Left lung (tissue), 10 donors: Measurements from ENCODE around the gene PMM2. TPM values are rescaled to one million over a fixed set of nuclear protein-coding genes. Genes with fewer than 3 reads are reported as not detected.
"Not testable (repeated sequence)": the region's sequence is repeated elsewhere in the genome, so short reads cannot be mapped to it uniquely, and the experiment has no call there.

Experiments
- ATAC-seq: fragments of 200-7000 bp; cut with Tn5 transposase; one replicate; pipeline ENCODE4 v1.9.1; 2020; ENCODE audit warnings: moderate library complexity
- DNase-seq, 4 donors: peaks; one replicate each; pipeline ENCODE4 v3.0.0-alpha.2; 2013 to 2020
- H3K27ac ChIP-seq, 2 donors: fragments of 200-600 bp; sonication (generic) in 1 of 2; one replicate each; pipeline versions ENCODE4 v1.5.0 to v1.8.0; 2020 to 2021
- H3K27me3 ChIP-seq, 2 donors: fragments of 200-600 bp; sonication (generic) in 1 of 2; one replicate each; pipeline versions ENCODE4 v1.5.0 to v1.8.0; 2020 to 2021
- H3K36me3 ChIP-seq, 2 donors: fragments of 200-600 bp; sonication (generic) in 1 of 2; one replicate each; pipeline versions ENCODE4 v1.5.0 to v1.8.0; 2020 to 2021
- H3K4me1 ChIP-seq, 2 donors: fragments of 200-600 bp; one replicate each; pipeline ENCODE4 v1.8.0; 2021
- H3K4me3 ChIP-seq, 2 donors: fragments of 200-600 bp; sonication (generic) in 1 of 2; one replicate each; pipeline versions ENCODE4 v1.5.0 to v1.8.0; 2020 to 2021; ENCODE audit warnings: mild to moderate bottlenecking in 1 of 2
- H3K9me3 ChIP-seq, 2 donors: fragments of 200-600 bp; sonication (generic) in 1 of 2; one replicate each; pipeline versions ENCODE4 v1.5.0 to v1.8.0; 2020 to 2021
- CTCF ChIP-seq, 2 donors: fragments of 200-600 bp; sonication (generic) in 1 of 2; IDR thresholded peaks; one replicate each; pipeline versions ENCODE4 v1.5.0 to v1.8.0; 2021; ENCODE audit warnings: antibody characterized with exemption in 2 of 2
- intact Hi-C, 2 donors: fragments of 100-400 bp; cut with DNase I; formaldehyde crosslinking; loops; one replicate each; pipeline versions ENCODE4 v1.11.2 to v1.14.2; 2022
- polyA plus RNA-seq, 6 donors: library from polyadenylated mRNA; unstranded; fragments of 120-200 nt; gene quantifications; one replicate each; pipeline ENCODE4 v1.2.1, GENCODE V29; 2013; ENCODE audit not compliant: insufficient read length in 6 of 6
- total RNA-seq, 2 donors: library from RNA; stranded (reverse); fragmentation: NEBNext Ultra II Directional; extraction: Animal tissue kit (Norgen Biotek cat#: 25700); gene quantifications; one replicate each; pipeline ENCODE4 v1.2.1, GENCODE V29; 2021
- donor health status: DM: no; HTN: yes; CAD: no.
- donor health status: DM: no; HTN: no; CAD: no.

Gene PMM2
- total and polyA plus RNA-seq, 8 donors = 19.2 to 38.2 (median 22.9) TPM

GRCh38 chr16:8826278-8826879, 28.7 kb downstream of the PMM2 start:
- ATAC-seq = no peak
- no peak for TF ChIP-seq CTCF (IDR thresholded peaks at IDR 0.05)
- Histone ChIP-seq H3K4me3 (no peak overlapping the region), H3K27me3 (no peaks in the 10 kb centered on the region), H3K4me1 (no peaks in the 10 kb centered on the region), H3K9me3 (no peaks in the 10 kb centered on the region), H3K27ac (no peak overlapping the region), H3K36me3 (peaks cover 0 to 54% of the 10 kb centered on the region in 2 donors)
- DNase-seq = no peak
- intact Hi-C loops = no loop called here

GRCh38 chr16:8828541-8829165, 31.0 kb downstream of the PMM2 start:
- DNase-seq (no peak), ATAC-seq (no peak)
- H3K36me3 ChIP-seq = peaks cover 0 to 57% of the 10 kb centered on the region in 2 donors
- no peak overlapping the region for H3K4me3 ChIP-seq
- no peaks in the 10 kb centered on the region for H3K27me3 ChIP-seq
- H3K27ac ChIP-seq = no peak overlapping the region
- TF ChIP-seq CTCF (IDR thresholded peaks at IDR 0.05) = no peak
- H3K9me3 ChIP-seq = no peaks in the 10 kb centered on the region
- H3K4me1 ChIP-seq = no peaks in the 10 kb centered on the region
- intact Hi-C loops = no loop called here

- Histone ChIP-seq H3K4me1 (peaks cover 0 to 6% of the 10 kb centered on the region in 2 donors), H3K9me3 (no peaks in the 10 kb centered on the region), H3K36me3 (peaks cover 0 to 40% of the 10 kb centered on the region in 2 donors), H3K4me3 (no peak overlapping the region), H3K27ac (no peak overlapping the region), H3K27me3 (no peaks in the 10 kb centered on the region)
- intact Hi-C loops = no loop called here
- TF ChIP-seq CTCF (IDR thresholded peaks at IDR 0.05) = no peak
- no peak for DNase-seq
- no peak for ATAC-seq
These were observed 33.8 kb downstream of the PMM2 start for GRCh38 chr16:8831450-8831849.

- H3K9me3 ChIP-seq = no peaks in the 10 kb centered on the region
- ATAC-seq (no peak), DNase-seq (no peak)
- intact Hi-C loops = no loop called here
- no peak overlapping the region for H3K27ac ChIP-seq
- H3K27me3 ChIP-seq = no peaks in the 10 kb centered on the region
- no peak overlapping the region for H3K4me3 ChIP-seq
- peaks cover 0 to 38% of the 10 kb centered on the region in 2 donors for H3K36me3 ChIP-seq
- peaks cover 0 to 6% of the 10 kb centered on the region in 2 donors for H3K4me1 ChIP-seq
- no peak for TF ChIP-seq CTCF (IDR thresholded peaks at IDR 0.05)
These were observed 34.5 kb downstream of the PMM2 start for GRCh38 chr16:8831871-8832716.

GRCh38 chr16:8832717-8833105, 35.1 kb downstream of the PMM2 start:
- H3K4me1 ChIP-seq = peaks cover 0 to 6% of the 10 kb centered on the region in 2 donors
- no peak overlapping the region for H3K4me3 ChIP-seq
- H3K27me3 ChIP-seq = no peaks in the 10 kb centered on the region
- no peak for TF ChIP-seq CTCF (IDR thresholded peaks at IDR 0.05)
- no peaks in the 10 kb centered on the region for H3K9me3 ChIP-seq
- DNase-seq (no peak), ATAC-seq (no peak)
- H3K27ac ChIP-seq = no peak overlapping the region
- peaks cover 0 to 38% of the 10 kb centered on the region in 2 donors for H3K36me3 ChIP-seq
- intact Hi-C loops = no loop called here

GRCh38 chr16:8836797-8837196, 39.2 kb downstream of the PMM2 start:
- H3K4me3 ChIP-seq, ATAC-seq, DNase-seq, H3K4me1 ChIP-seq, H3K27me3 ChIP-seq, H3K27ac ChIP-seq, intact Hi-C loops, H3K9me3 ChIP-seq: not testable (repeated sequence)
- H3K36me3 ChIP-seq = peaks cover 0 to 10% of the 10 kb centered on the region in 2 donors

GRCh38 chr16:8837594-8837993, 40.0 kb downstream of the PMM2 start:
- ATAC-seq, H3K27ac ChIP-seq, H3K27me3 ChIP-seq, H3K4me3 ChIP-seq, intact Hi-C loops, DNase-seq, H3K36me3 ChIP-seq, H3K9me3 ChIP-seq: not testable (repeated sequence)
- peaks cover 0 to 11% of the 10 kb centered on the region in 2 donors for H3K4me1 ChIP-seq

GRCh38 chr16:8842016-8842415, 44.4 kb downstream of the PMM2 start:
- H3K9me3 ChIP-seq, H3K27ac ChIP-seq, H3K27me3 ChIP-seq, ATAC-seq, H3K4me3 ChIP-seq, intact Hi-C loops, DNase-seq, H3K4me1 ChIP-seq: not testable (repeated sequence)
- H3K36me3 ChIP-seq = peaks cover 0 to 11% of the 10 kb centered on the region in 2 donors
